OCI-LY1 (cell line): Measurements from ENCODE around the gene DHRSX.

ENCODE experiments used
- CTCF ChIP-seq: fragments of 200-600 bp; sonication (generic), shearing (Covaris generic); IDR thresholded peaks from 2 replicates; pipeline ENCODE4 v1.5.1; 2017; ENCODE audit warnings: mild to moderate bottlenecking, antibody characterized with exemption, low read length, moderate library complexity, mixed read lengths
- EZH2 ChIP-seq: fragments of 200-600 bp; sonication (generic), shearing (Covaris generic); IDR thresholded peaks from 2 replicates; pipeline ENCODE4 v1.8.0; 2017; ENCODE audit warnings: borderline replicate concordance, mixed run types, mild to moderate bottlenecking, antibody characterized with exemption, low read length, moderate library complexity, mixed read lengths

- TF ChIP-seq CTCF: no peak
- no peak for TF ChIP-seq EZH2
Measured at GRCh38 chrX:2463973-2464676, 36.7 kb downstream of the DHRSX start.
